ENCODE data around the gene APBA1.

DNA sequence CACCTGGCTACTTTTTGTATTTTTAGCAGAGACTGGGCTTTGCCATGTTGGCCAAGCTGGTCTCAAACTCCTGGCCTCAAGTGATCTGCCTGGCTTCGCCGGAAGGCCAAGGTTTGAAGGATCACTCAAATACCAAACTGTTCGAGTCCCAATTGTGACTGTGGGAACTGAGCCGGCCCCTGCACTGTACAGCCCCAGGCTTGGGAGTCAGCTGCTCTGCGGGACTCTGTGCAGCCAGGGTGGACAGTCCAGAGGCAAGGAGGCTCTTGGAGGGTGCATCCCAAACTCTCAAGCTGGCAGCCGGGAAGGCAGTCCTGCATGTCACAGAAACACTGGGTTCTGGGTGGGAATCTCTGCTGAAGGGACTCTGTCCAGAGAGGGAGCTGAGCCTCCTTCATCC, 238.2 kb downstream of the APBA1 start:
- no peak for TF ChIP-seq POLR2A (IDR thresholded peaks at IDR 0.05)
- TF ChIP-seq, protein P1, sequence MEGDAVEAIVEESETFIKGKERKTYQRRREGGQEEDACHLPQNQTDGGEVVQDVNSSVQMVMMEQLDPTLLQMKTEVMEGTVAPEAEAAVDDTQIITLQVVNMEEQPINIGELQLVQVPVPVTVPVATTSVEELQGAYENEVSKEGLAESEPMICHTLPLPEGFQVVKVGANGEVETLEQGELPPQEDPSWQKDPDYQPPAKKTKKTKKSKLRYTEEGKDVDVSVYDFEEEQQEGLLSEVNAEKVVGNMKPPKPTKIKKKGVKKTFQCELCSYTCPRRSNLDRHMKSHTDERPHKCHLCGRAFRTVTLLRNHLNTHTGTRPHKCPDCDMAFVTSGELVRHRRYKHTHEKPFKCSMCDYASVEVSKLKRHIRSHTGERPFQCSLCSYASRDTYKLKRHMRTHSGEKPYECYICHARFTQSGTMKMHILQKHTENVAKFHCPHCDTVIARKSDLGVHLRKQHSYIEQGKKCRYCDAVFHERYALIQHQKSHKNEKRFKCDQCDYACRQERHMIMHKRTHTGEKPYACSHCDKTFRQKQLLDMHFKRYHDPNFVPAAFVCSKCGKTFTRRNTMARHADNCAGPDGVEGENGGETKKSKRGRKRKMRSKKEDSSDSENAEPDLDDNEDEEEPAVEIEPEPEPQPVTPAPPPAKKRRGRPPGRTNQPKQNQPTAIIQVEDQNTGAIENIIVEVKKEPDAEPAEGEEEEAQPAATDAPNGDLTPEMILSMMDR (IDR thresholded peaks at IDR 0.05) = no peak
